ENCODE data around the gene LRRC10B.

The LRRC10B gene

GRCh38 chr11:61555051-61555969 is 46.8 kb downstream of the LRRC10B start:
- Histone ChIP-seq H3K4me3 (IDR thresholded peaks at IDR 0.05; ENCODE audit: insufficient read depth, low read depth, low read length) (no peak overlapping the region), H2AFZ (ENCODE audit: low read depth) (no peak overlapping the region), H3K27me3 (ENCODE audit: insufficient read depth, low read depth) (peaks cover 92% of the 10 kb centered on the region), H3K9ac (no peak overlapping the region), H3K79me2 (ENCODE audit: insufficient read depth, low read depth) (no peaks in the 10 kb centered on the region), H3K4me2 (no peak overlapping the region), H3K4me1 (ENCODE audit: low read depth, poor library complexity, severe bottlenecking) (no peaks in the 10 kb centered on the region), H4K20me1 (ENCODE audit: insufficient read depth) (no peaks in the 10 kb centered on the region), H3K36me3 (ENCODE audit: insufficient read depth) (no peaks in the 10 kb centered on the region), H3K27ac (no peak overlapping the region)
- no peak for TF ChIP-seq CTCF (conservative IDR thresholded peaks at IDR 0.05; ENCODE audit: low read depth, low read length)

GRCh38 chr11:61555978-61556377 is 47.4 kb downstream of the LRRC10B start:
- no peak overlapping the region for H3K27ac ChIP-seq
- no peak overlapping the region for H3K4me2 ChIP-seq
- H3K4me3 ChIP-seq (IDR thresholded peaks at IDR 0.05; ENCODE audit: insufficient read depth, low read depth, low read length), result no peak overlapping the region
- H4K20me1 ChIP-seq (ENCODE audit: insufficient read depth), result no peaks in the 10 kb centered on the region
- no peaks in the 10 kb centered on the region for H3K36me3 ChIP-seq (ENCODE audit: insufficient read depth)
- H3K9ac ChIP-seq, result no peak overlapping the region
- no peaks in the 10 kb centered on the region for H3K4me1 ChIP-seq (ENCODE audit: low read depth, poor library complexity, severe bottlenecking)
- H3K79me2 ChIP-seq (ENCODE audit: insufficient read depth, low read depth), result no peaks in the 10 kb centered on the region
- H2AFZ ChIP-seq (ENCODE audit: low read depth), result no peak overlapping the region
- peaks cover 92% of the 10 kb centered on the region for H3K27me3 ChIP-seq (ENCODE audit: insufficient read depth, low read depth)
- TF ChIP-seq CTCF (conservative IDR thresholded peaks at IDR 0.05; ENCODE audit: low read depth, low read length), result no peak

- H4K20me1 ChIP-seq (ENCODE audit: insufficient read depth), result no peaks in the 10 kb centered on the region
- H3K4me3 ChIP-seq (IDR thresholded peaks at IDR 0.05; ENCODE audit: insufficient read depth, low read depth, low read length), result no peak overlapping the region
- no peaks in the 10 kb centered on the region for H3K4me1 ChIP-seq (ENCODE audit: low read depth, poor library complexity, severe bottlenecking)
- no peaks in the 10 kb centered on the region for H3K36me3 ChIP-seq (ENCODE audit: insufficient read depth)
- H3K4me2 ChIP-seq, result no peak overlapping the region
- H3K79me2 ChIP-seq (ENCODE audit: insufficient read depth, low read depth), result no peaks in the 10 kb centered on the region
- no peak overlapping the region for H3K9ac ChIP-seq
- no peak overlapping the region for H2AFZ ChIP-seq (ENCODE audit: low read depth)
- no peak for TF ChIP-seq CTCF (conservative IDR thresholded peaks at IDR 0.05; ENCODE audit: low read depth, low read length)
- no peak overlapping the region for H3K27ac ChIP-seq
- H3K27me3 ChIP-seq (ENCODE audit: insufficient read depth, low read depth), result peaks cover 92% of the 10 kb centered on the region
These were observed 48.1 kb downstream of the LRRC10B start for GRCh38 chr11:61556621-61557020.
